H9 (cell line): ENCODE measurements around the gene B4GALT6. TPM values are rescaled to one million over a fixed set of nuclear protein-coding genes. Genes with fewer than 3 reads are reported as not detected.

Experiments used
- DNase-seq: peaks from one replicate; pipeline ENCODE4 v3.0.0-alpha.2; 2017
- H2AFZ ChIP-seq: one replicate; pipeline ENCODE4 v1.6.1; 2013; ENCODE audit warnings: mild to moderate bottlenecking, low read length, control low read depth, moderate library complexity
- H2AK5ac ChIP-seq: 2 replicates; pipeline ENCODE4 v1.6.1; 2013; ENCODE audit warnings: low read length, control low read depth, mixed read lengths; ENCODE audit not compliant: insufficient read length
- H2BK120ac ChIP-seq: one replicate; pipeline ENCODE4 v1.6.1; 2013; ENCODE audit warnings: low read depth, mild to moderate bottlenecking, low read length, control low read depth, inconsistent platforms; ENCODE audit not compliant: poor library complexity, severe bottlenecking
- H2BK12ac ChIP-seq: 2 replicates; pipeline ENCODE4 v1.6.1; 2013; ENCODE audit warnings: low read length, control low read depth, mixed read lengths, low read depth; ENCODE audit not compliant: insufficient read length
- H2BK15ac ChIP-seq: 2 replicates; pipeline ENCODE4 v1.6.1; 2013; ENCODE audit warnings: low read depth, low read length, control low read depth
- H2BK20ac ChIP-seq: one replicate; pipeline ENCODE4 v1.6.1; 2013; ENCODE audit warnings: low read depth, mild to moderate bottlenecking, low read length, control low read depth, inconsistent platforms; ENCODE audit not compliant: poor library complexity, severe bottlenecking
- H2BK5ac ChIP-seq: 2 replicates; pipeline ENCODE4 v1.6.1; 2013; ENCODE audit warnings: low read length, control low read depth, mixed read lengths; ENCODE audit not compliant: insufficient read length
- H3K14ac ChIP-seq: 2 replicates; pipeline ENCODE4 v1.6.1; 2013; ENCODE audit warnings: low read length, control low read depth; ENCODE audit not compliant: insufficient read depth
- H3K18ac ChIP-seq: 2 replicates; pipeline ENCODE4 v1.6.1; 2013; ENCODE audit warnings: low read depth, mild to moderate bottlenecking, mixed read lengths, low read length, control low read depth; ENCODE audit not compliant: insufficient read length
- H3K23ac ChIP-seq: 2 replicates; pipeline ENCODE4 v1.6.1; 2013; ENCODE audit warnings: low read length, control low read depth, mixed read lengths, low read depth; ENCODE audit not compliant: insufficient read length
- H3K23me2 ChIP-seq: 2 replicates; pipeline ENCODE4 v1.6.1; 2013; ENCODE audit warnings: low read depth, mild to moderate bottlenecking, mixed read lengths, low read length, control low read depth; ENCODE audit not compliant: insufficient read length, poor library complexity, severe bottlenecking
- H3K27ac ChIP-seq: 2 replicates; pipeline ENCODE4 v1.5.1; 2013; ENCODE audit warnings: low read length, control low read depth, mixed read lengths, low read depth; ENCODE audit not compliant: insufficient read length
- H3K27me3 ChIP-seq: 2 replicates; pipeline ENCODE4 v1.6.1; 2013; ENCODE audit warnings: low read length, control low read depth, inconsistent platforms; ENCODE audit not compliant: insufficient read depth
- H3K4ac ChIP-seq: 2 replicates; pipeline ENCODE4 v1.6.1; 2013; ENCODE audit warnings: low read depth, mild to moderate bottlenecking, control low read depth, inconsistent platforms, low read length, moderate library complexity
- H3K4me1 ChIP-seq: 2 replicates; pipeline ENCODE4 v1.6.1; 2013; ENCODE audit warnings: low read length, control low read depth, inconsistent platforms; ENCODE audit not compliant: insufficient read depth
- H3K4me2 ChIP-seq: 2 replicates; pipeline ENCODE4 v1.6.1; 2013; ENCODE audit warnings: low read length, control low read depth, mixed read lengths; ENCODE audit not compliant: insufficient read length, insufficient read depth
- H3K56ac ChIP-seq: 2 replicates; pipeline ENCODE4 v1.6.1; 2013; ENCODE audit warnings: low read depth, mild to moderate bottlenecking, mixed read lengths, low read length, control low read depth; ENCODE audit not compliant: insufficient read length
- H3K79me1 ChIP-seq: 2 replicates; pipeline ENCODE4 v1.6.1; 2013; ENCODE audit warnings: low read depth, mild to moderate bottlenecking, moderate library complexity, low read length, control low read depth, inconsistent platforms; ENCODE audit not compliant: insufficient read depth, poor library complexity, severe bottlenecking
- H3K79me2 ChIP-seq: 2 replicates; pipeline ENCODE4 v1.6.1; 2013; ENCODE audit warnings: low read length, control low read depth, inconsistent platforms; ENCODE audit not compliant: insufficient read depth
- H3K9ac ChIP-seq: 2 replicates; pipeline ENCODE4 v1.6.1; 2013; ENCODE audit warnings: low read length, control low read depth, mixed read lengths; ENCODE audit not compliant: insufficient read length; ENCODE audit errors: extremely low read depth
- H3K9me3 ChIP-seq: one replicate; pipeline ENCODE4 v1.6.1; 2013; ENCODE audit warnings: low read depth, low read length, inconsistent platforms; ENCODE audit not compliant: control insufficient read depth
- H3T11ph ChIP-seq: one replicate; pipeline ENCODE4 v1.6.1; 2013; ENCODE audit warnings: mild to moderate bottlenecking, low read length, control low read depth, inconsistent platforms
- H4K20me1 ChIP-seq: one replicate; pipeline ENCODE4 v1.6.1; 2013; ENCODE audit not compliant: control insufficient read depth, insufficient read length, insufficient read depth
- H4K5ac ChIP-seq: 2 replicates; pipeline ENCODE4 v1.6.1; 2013; ENCODE audit warnings: low read depth, mild to moderate bottlenecking, mixed read lengths, low read length, control low read depth; ENCODE audit not compliant: insufficient read length
- H4K8ac ChIP-seq: replicated peaks from 2 replicates; pipeline ENCODE4 v1.6.1; 2013; ENCODE audit warnings: low read length, control low read depth, mixed read lengths, low read depth; ENCODE audit not compliant: insufficient read length
- H4K91ac ChIP-seq: 2 replicates; pipeline ENCODE4 v1.6.1; 2013; ENCODE audit warnings: low read depth, mild to moderate bottlenecking, moderate library complexity, mixed read lengths, low read length, control low read depth; ENCODE audit not compliant: insufficient read length
- H3K27ac Mint-ChIP-seq, 3 experiments: 2 replicates in 2 of 3; 3 replicates in 1 of 3; pipeline ENCODE4 v1.8.0; 2020 to 2021; ENCODE audit warnings: mixed read lengths in 3 of 3, mild to moderate bottlenecking in 1 of 3, moderate library complexity in 1 of 3
- H3K27me3 Mint-ChIP-seq: 2 replicates; pipeline ENCODE4 v1.8.0; 2021; ENCODE audit warnings: low read depth, mild to moderate bottlenecking, moderate library complexity, mixed read lengths
- H3K36me3 Mint-ChIP-seq, 3 experiments: 2 replicates in 2 of 3; 3 replicates in 1 of 3; pipeline ENCODE4 v1.8.0; 2020 to 2021; ENCODE audit warnings: low read depth in 3 of 3, mixed read lengths in 3 of 3; ENCODE audit not compliant: insufficient read depth in 1 of 3
- H3K4me1 Mint-ChIP-seq, 2 experiments: 2 replicates each; pipeline ENCODE4 v1.8.0; 2020; ENCODE audit warnings: mixed read lengths in 2 of 2
- H3K4me3 Mint-ChIP-seq, 2 experiments: 2 replicates in 1 of 2; 3 replicates in 1 of 2; pipeline ENCODE4 v1.8.0; 2020 to 2021; ENCODE audit warnings: mild to moderate bottlenecking in 2 of 2, mixed read lengths in 2 of 2, moderate library complexity in 1 of 2
- H3K9me3 Mint-ChIP-seq, 2 experiments: 2 replicates in 1 of 2; 3 replicates in 1 of 2; pipeline ENCODE4 v1.8.0; 2020; ENCODE audit warnings: mild to moderate bottlenecking in 2 of 2, mixed read lengths in 2 of 2, moderate library complexity in 1 of 2
- WGBS: extraction: QIAGEN DNeasy Blood & Tissue Kit; methylation state at CpG from one replicate; pipeline ENCODE4 v1.1.7; 2013; ENCODE audit warnings: missing lambda C conversion rate, low lambda C conversion rate, mixed read lengths; ENCODE audit not compliant: insufficient read length; ENCODE audit errors: extremely low coverage; 5-methylcytosine and 5-hydroxymethylcytosine counted together
- total RNA-seq: library from RNA; stranded (reverse); gene quantifications from 2 replicates; pipeline ENCODE4 v1.2.1, GENCODE V29; 2021
- TF ChIP-seq, protein P1 (sequence below): fragments of 200-600 bp; sonication (generic); conservative IDR thresholded peaks from 3 replicates; pipeline ENCODE4 v1.8.0; 2021; ENCODE audit warnings: antibody characterized with exemption, mild to moderate bottlenecking

Gene B4GALT6
- total RNA-seq, 1 experiment from 2014 or later: 34.1 TPM

DNA sequence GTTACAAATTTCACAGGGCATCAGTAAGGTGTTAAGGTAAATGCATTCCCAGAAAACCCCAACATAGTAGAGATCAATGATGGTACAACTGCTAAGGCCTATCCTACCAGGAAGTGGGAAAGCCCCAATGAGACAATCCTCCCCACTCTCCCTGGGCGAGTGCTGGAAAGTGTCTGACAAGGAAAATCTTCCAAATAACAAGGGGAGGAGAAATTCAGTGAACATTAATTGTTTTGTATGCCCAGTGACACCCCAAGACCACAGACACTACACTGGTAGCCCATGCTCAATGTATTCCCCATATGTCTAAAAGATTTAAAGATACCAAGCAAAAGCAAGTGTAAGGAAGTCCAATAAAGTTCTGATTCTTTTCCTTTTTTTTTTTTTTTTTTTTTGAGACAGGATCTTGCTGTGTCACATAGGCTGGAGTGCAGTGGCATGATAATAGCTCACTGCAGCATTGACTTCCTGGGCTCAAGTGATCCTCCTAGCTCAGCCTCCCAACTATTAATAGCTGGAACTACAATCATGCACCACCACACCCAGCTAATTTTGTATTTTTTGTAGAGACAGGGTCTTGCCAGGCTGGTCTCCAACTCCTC, 24.7 kb downstream of the B4GALT6 start:
- H3K4me1 ChIP-seq: peaks cover 3% of the 10 kb centered on the region; the same call in 1 of the 2 replicates
- DNase-seq: no peak
- H3K9me3 ChIP-seq: no peaks in the 10 kb centered on the region
- H2AK5ac ChIP-seq: no peak overlapping the region
- no peak overlapping the region for H3K4me3 Mint-ChIP-seq
- H2BK12ac ChIP-seq: no peak overlapping the region
- no peak overlapping the region for H3K27ac ChIP-seq
- no peak overlapping the region for H4K5ac ChIP-seq
- no peak overlapping the region for H3K23ac ChIP-seq
- TF ChIP-seq, protein P1, sequence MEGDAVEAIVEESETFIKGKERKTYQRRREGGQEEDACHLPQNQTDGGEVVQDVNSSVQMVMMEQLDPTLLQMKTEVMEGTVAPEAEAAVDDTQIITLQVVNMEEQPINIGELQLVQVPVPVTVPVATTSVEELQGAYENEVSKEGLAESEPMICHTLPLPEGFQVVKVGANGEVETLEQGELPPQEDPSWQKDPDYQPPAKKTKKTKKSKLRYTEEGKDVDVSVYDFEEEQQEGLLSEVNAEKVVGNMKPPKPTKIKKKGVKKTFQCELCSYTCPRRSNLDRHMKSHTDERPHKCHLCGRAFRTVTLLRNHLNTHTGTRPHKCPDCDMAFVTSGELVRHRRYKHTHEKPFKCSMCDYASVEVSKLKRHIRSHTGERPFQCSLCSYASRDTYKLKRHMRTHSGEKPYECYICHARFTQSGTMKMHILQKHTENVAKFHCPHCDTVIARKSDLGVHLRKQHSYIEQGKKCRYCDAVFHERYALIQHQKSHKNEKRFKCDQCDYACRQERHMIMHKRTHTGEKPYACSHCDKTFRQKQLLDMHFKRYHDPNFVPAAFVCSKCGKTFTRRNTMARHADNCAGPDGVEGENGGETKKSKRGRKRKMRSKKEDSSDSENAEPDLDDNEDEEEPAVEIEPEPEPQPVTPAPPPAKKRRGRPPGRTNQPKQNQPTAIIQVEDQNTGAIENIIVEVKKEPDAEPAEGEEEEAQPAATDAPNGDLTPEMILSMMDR: no peak
- no peak overlapping the region for H3K4me2 ChIP-seq
- no peaks in the 10 kb centered on the region for H3K23me2 ChIP-seq
- no peak overlapping the region for H2AFZ ChIP-seq
- peaks cover 30 to 46% (median 33%) of the 10 kb centered on the region in 3 experiments for H3K36me3 Mint-ChIP-seq
- H2BK5ac ChIP-seq: no peak overlapping the region
- peaks cover 5% of the 10 kb centered on the region for H3K79me1 ChIP-seq
- no peak overlapping the region for H3K18ac ChIP-seq
- no peak overlapping the region for H3K4ac ChIP-seq
- H3K56ac ChIP-seq: no peak overlapping the region
- no peak overlapping the region for H2BK20ac ChIP-seq
- H3K27ac Mint-ChIP-seq: peak overlapping the region; percentile 47 to 55 (median 49); a peak in 3 of 7 replicates
- H3K9me3 Mint-ChIP-seq: peaks cover 0 to 8% of the 10 kb centered on the region in 2 experiments; a peak in 2 of 5 replicates
- H3K9ac ChIP-seq: no peak overlapping the region
- no peaks in the 10 kb centered on the region for H4K20me1 ChIP-seq
- H3T11ph ChIP-seq: no peak overlapping the region
- WGBS: no CpG with 5 or more reads among the region's 1 CpG
- H3K27me3 ChIP-seq: no peaks in the 10 kb centered on the region
- H3K14ac ChIP-seq: no peak overlapping the region
- no peak overlapping the region for H2BK15ac ChIP-seq
- no peak overlapping the region for H4K91ac ChIP-seq
- H4K8ac ChIP-seq: no peak overlapping the region
- no peaks in the 10 kb centered on the region for H3K79me2 ChIP-seq
- H2BK120ac ChIP-seq: no peak overlapping the region
- peaks cover 5 to 16% of the 10 kb centered on the region in 2 experiments for H3K4me1 Mint-ChIP-seq
- H3K27me3 Mint-ChIP-seq: no peaks in the 10 kb centered on the region
